ENCODE measurements around the gene SYPL1.

The SYPL1 gene

DNA sequence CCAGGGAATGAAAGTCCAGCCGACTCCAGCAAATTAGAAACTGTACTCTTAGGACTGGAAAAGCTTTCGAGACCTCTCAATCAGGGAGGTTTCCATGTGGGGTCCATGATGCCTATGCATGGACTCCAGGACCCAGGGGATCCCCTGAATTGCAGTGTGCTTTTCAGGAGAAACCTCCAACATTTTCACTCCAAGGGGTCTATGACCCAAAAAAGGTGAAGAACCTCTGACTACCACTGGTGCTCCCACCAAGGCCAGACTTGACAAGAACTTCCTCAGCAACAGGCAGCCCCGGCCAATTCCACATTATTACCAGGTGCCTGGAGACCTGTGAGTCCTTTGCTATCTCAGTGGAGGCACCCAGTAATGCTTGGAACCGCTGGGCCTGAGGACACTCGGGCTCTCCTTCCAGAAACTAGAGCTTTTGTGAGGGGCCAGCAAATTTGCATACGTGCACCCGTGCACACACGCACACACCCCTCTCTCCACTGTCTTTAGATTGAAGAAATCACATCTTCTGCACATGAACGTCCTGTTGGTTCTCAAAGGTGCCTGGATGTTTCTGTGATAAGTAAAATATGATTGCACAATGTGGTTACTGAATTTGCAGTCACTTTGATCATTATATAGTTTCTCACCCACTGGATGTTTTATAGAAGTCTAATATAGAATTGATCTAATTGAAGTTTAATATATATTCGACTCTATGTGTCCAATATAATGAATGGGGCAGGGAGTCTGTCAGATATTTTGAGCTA, 54.7 kb downstream of the SYPL1 start:
- no peak overlapping the region for H3K4me3 ChIP-seq (ENCODE audit: low read depth, low read length)
- no peak for DNase-seq (ENCODE audit: low read depth)

DNA sequence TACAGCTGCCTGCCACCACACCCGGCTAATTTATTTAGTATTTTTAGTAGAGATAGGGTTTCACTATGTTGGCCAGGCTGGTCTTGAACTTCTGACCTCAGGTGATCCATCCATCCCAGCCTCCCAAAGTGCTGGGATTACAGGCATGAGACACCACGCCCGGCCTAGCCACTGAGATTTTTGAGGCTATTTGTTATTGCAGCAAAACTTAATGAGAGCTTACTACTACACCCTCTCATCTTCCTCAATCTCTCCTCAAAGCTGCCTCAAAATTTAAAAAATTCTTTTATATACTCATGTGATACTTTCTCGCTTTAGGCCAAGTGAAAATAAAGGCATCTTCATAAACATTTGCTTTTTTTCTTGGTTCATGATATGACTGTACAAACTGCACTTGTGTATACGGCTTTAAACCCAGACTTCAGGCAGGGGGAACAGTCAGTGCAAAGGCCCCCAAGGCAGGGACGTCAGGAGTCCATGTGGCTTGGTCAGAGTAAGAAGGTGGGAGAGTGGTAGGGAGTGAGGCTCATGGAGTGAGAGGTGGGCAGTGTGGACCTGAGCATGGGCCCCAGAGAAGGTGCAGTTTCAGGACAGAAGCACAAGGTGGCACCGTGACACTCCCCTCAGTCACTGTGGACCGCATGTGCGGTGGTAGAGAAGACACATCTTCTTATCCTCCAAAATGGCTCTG, 55.5 kb downstream of the SYPL1 start:
- DNase-seq (ENCODE audit: low read depth), result no peak

DNA sequence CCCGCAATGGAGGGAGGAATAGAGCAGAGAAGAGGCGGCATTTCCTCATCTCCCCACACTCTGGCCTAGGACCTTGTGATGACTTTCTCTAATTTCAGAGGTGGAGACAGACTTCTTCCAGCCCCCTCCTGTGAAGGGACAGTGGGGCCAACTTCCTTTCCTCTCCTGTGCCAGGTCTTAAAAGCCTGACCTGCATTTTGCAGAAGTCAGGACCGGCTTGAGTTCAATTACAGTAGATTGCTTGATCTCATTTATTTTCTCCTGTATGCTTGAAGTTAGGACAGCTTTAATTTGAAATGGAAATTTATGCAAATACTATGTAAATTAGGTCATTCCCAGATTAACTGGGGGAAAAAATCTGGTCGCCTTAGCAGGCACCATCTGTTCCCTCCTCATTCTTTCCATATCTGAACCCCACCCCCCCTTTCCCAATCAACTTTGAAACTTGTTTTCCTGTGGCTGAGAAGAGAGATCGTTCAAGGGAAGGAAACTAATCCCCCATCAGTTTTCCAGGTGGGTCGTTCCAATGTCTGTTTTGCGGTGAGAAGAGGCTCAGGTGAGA, 57.1 kb downstream of the SYPL1 start:
- no peak overlapping the region for H3K4me3 ChIP-seq (ENCODE audit: low read depth, low read length)
- DNase-seq (ENCODE audit: low read depth), result no peak

More for the DNA sequence above, 55.5 kb downstream of the SYPL1 start:
- H3K4me3 ChIP-seq (ENCODE audit: low read depth, low read length), result no peak overlapping the region

DNA sequence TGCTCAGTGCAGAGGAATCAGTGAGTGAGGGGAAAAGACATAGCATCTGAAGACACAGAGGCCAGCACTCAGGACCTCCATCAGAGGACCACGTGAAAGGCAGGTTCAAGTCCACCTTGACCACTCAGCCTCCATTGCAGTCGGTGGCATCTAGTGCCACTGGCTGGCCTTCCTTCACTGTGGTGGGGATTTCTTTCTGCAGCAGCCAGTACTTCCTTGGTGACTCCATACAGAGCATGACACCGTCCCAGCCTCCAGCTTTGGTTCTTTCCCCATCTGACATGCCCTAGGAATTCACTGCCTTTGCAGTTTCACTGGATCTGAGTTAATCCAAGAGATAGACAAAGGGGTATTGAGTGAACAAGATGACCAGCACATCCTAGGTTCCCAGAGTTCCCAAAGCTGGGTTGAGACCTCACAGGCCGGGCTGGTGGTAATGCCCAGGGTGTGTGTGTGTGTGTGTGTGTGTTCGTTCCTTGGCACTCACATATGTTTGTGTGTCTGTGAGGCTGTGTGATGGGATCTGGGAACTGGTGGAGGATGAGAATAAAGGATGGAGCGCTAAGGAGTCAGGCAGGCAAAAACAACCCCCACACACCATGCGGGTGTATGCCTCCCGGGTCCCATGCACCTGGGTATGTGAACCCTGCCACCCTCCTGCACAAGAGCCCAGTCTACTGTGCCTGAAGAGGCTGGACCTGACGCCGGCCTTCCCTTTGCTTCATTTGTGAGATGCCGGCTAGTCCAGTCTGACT, 57.8 kb downstream of the SYPL1 start:
- no peak for DNase-seq (ENCODE audit: low read depth)
- no peak overlapping the region for H3K4me3 ChIP-seq (ENCODE audit: low read depth, low read length)

DNA sequence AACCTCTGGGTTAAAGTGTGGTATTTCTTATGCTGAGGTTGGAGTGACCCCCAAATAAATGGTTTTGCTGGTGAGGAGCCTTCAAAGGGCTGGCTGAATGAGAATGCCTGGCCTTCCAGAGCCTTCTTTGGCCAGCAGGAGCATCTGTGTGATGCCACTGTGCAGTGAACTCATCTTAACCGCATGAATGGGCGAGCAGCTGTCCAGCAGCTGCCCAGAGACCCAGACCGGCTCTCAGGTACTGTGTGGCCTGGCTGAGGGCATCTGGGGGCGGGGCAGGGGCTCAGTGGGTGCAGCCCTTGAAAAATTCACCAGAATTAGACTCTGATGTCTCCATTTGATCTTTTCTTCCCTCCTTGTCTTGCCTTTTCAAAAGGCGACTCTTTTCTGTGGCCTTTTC, 59.0 kb downstream of the SYPL1 start:
- no peak overlapping the region for H3K4me3 ChIP-seq (ENCODE audit: low read depth, low read length)
- no peak for DNase-seq (ENCODE audit: low read depth)

DNA sequence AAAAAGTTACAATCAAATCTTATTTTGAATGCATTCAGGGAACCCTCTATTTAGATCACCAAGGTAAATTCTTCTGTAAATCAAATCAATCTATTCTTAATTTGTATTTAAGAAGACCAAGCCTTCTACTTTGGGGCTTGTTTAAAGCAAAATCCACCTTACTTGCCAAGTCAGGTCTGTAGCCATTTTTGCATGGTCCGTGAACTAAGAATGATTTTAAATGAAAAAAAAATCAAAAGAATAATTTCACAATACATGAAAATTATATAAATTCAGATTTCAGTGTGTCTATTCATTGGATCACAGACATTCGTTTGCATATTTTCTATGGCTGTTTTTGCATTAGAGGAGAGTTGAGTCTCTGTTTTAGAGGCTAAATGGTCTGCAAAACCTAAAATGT, 59.4 kb downstream of the SYPL1 start:
- no peak for DNase-seq (ENCODE audit: low read depth)
- no peak overlapping the region for H3K4me3 ChIP-seq (ENCODE audit: low read depth, low read length)

DNA sequence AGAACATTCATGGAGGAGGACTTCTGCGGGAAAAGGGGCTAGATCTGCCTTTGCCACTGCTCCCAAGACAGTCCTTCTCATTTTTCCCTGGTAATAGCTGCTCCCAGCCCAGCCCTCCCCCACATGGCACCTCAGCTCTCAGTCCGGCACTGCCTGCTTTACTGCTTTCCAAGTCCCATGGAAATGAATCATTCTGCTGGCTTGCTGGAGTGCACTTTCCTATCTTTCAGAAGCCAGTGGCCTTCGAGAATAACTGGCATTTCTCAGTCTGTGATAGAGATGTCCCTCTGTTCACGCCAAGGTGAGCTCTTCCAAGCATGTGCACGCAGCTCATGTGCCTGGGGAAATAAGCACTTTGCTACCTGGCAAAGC, 61.4 kb downstream of the SYPL1 start:
- no peak for DNase-seq (ENCODE audit: low read depth)
- no peak overlapping the region for H3K4me3 ChIP-seq (ENCODE audit: low read depth, low read length)

DNA sequence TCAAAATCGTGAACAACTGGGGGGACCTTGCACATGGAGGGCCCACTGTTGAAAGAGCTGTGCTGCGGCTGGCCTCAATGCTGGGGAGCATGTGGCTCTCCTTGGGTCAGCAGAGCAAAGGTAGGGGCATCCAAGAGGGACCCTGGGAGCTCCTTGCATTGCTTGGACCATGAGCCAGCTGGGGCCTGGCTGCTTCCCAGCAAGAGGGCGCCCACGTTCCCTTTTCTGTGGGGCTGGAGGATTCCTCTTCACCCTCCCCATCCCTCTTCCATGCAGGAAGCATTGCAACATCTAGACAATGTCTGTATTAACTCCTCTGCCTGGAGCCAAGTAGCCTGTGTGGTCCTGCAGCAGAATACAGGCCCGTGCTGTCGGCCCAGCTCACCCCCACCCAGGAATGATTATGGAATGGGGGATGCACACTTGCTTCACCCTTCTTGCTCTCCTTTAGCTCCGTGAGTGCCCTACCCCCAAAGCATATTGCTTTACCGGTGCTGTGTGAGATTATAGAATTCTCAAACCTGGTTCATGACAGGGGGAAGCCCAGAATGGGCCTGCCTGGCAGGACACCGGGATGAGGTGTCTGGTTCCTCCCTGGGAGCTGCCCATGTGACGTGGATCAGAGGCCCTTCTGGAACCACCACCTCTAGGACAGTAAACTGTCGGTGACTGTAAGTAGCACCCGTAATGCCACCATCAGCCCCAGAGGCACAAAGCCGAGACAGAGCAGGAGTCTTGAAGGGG, 61.9 kb downstream of the SYPL1 start:
- peak; percentile 54 for DNase-seq (ENCODE audit: low read depth)
- H3K4me3 ChIP-seq (ENCODE audit: low read depth, low read length), result no peak overlapping the region

DNA sequence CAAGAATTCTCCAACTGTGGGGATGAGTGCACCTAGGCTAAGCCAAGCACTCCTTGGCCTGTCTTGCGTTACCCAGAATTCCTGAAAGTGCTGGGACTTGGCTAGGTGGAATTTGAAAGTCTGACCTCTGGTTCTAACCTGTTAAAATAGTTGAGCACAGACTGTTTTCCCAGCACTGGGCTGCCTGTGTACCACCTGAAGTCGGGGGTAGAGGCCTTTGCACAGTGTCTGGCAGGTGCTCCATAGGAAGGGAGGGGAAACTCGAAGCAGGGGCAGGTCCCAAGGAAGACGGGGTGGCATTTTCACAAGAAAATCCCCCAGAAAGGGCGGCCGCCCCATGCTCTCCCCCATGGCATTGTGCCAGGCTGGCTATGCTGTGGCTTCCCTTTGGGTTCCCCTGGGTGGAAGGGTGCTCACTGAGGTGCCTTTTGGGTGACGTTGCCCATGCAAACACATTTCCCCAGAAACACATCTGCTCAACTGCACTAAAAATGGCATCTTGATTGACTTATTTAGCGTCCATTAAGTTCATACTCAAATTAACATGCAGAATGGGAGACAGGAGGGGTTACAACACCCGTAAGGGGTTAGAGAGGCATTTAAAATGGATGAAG, 62.9 kb downstream of the SYPL1 start:
- DNase-seq (ENCODE audit: low read depth), result no peak
- H3K4me3 ChIP-seq (ENCODE audit: low read depth, low read length), result no peak overlapping the region

DNA sequence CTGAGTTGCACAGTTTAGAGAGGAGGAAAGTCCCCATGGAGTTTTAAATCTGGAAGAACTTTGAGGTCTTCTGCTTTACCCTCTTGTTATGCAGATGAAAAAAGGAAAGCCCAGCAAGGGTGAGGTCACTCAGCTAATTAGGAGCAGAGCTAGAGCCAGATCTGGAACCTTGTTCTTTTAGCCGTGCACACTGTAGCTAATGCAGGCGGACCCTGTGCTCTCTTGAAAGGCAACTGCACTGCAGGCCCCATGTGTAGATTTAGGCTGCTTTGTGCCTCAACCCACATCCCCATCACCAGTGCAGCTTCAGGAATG, 63.4 kb downstream of the SYPL1 start:
- H3K4me3 ChIP-seq (ENCODE audit: low read depth, low read length), result no peak overlapping the region
- no peak for DNase-seq (ENCODE audit: low read depth)

DNA sequence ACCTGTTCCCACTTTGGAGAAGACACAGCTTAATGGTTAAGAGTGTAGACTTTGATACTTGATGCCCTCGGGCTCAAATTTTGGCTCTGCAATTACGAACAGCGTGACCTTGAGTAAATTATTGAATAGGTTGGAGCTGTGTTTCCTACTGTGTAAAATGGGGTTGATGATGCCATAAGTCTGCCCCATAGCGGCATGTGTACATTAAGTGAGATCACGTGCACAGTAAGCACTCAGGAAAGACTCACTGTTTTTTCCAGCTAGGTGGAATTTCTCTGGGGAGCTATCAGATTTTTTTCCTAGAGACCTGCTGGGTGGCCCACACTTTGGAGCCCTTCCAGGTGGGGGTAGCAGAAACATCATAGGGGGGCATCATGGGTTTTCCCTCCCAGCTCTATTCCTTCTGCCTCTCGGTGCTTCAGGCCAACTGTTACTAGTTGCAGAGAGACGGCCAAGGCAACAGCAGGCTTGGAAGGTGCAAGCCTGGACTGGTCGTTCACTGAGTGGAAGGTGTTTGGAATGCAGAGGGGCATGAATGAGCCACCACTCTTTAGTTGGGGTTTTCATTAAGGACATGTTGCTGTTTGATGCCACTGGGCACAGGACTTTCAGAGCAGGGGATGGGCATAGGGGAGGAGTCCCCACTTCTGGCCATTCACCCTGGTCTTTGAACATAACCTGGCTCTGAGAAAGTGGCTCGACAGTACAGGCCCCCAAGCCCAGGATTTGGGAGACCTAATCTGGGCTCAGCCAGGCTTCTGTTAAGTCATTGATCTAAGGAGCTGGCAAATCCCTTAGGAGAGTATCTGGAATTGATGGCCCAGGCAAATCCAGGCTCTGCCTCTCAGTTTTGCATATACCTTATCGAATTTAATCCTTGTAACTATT, 64.0 kb downstream of the SYPL1 start:
- DNase-seq (ENCODE audit: low read depth), result no peak

DNA sequence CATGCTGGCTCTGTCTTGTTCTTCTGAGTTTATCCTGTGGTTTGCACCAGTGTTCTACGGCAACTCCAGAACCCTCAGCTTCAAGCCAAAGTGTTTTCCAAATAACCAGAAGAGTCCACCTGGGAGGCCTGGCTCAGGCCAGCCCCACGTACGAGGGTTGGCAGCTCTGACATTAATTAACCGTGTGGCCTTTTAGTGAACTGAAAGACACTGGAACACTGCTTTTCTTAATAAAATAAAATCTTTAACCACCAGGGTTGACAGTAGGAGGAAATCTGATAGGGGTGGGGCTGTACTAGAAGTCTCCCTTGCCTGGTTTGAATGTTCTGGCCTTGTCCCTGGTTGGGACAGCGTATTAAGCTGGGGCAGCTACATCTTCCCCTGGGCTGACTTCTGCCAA, 64.9 kb downstream of the SYPL1 start:
- DNase-seq (ENCODE audit: low read depth), result no peak

More for the DNA sequence above, 64.0 kb downstream of the SYPL1 start:
- no peak overlapping the region for H3K4me3 ChIP-seq (ENCODE audit: low read depth, low read length)

DNA sequence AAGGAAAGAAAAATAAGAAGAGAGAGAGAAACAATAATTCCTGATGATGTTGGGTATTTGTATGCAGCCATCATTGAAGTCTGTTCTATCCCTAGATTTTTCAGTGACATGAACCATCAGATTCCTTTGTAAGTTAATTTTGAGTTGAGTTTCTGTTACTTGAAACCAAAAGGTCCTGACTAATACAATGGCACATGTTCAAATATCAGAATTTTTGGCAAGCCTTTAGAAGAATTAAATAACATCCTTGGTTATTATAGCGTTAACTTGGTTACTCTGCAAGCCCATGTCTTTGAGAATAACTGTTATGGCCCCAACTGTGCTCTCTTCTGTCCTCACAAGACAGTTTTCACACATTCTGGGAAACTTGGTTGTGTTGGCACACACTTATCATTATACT, 66.5 kb downstream of the SYPL1 start:
- no peak for DNase-seq (ENCODE audit: low read depth)
- H3K4me3 ChIP-seq (ENCODE audit: low read depth, low read length), result no peak overlapping the region

More for the DNA sequence above, 64.9 kb downstream of the SYPL1 start:
- no peak overlapping the region for H3K4me3 ChIP-seq (ENCODE audit: low read depth, low read length)

DNA sequence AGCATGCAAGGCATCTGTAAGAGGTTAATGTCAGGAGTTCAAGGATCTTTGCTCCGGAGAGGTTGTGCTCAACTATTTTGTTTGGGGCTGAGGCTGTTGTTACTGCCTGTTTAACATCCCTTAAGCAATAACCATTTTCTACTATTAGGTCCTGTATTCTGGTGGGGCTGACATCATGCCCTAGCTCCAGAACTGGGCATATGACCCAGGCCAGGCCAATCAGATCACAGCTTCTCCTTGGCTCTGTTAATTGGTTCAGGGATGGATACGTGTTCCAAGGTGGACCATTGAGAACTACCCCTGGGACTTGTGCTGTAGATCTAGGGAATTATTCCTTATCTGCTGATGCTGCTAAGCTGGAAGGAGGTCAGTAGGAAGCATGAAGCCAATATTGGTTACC, 67.0 kb downstream of the SYPL1 start:
- no peak overlapping the region for H3K4me3 ChIP-seq (ENCODE audit: low read depth, low read length)
- DNase-seq (ENCODE audit: low read depth), result no peak

DNA sequence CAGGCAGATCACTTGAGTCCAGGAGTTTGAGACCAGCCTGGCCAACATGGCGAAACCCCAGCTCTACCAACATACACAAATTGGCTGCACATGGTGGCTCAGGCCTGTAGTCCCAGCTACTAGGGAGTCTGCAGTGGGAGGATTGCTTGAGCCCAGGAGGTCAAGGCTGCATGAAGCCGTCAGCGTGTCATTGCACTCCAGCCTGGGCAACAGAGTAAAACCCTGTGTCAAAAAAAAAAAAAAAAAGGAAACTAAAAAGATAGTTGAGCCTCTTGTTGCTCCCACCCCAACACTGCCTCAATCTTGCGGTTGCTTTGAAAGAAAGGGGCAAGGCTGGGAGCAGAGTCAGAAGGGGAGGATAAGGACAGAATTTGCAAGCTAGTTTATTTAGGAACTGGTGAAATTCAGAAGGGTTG, 69.9 kb downstream of the SYPL1 start:
- DNase-seq (ENCODE audit: low read depth), result no peak
- H3K4me3 ChIP-seq (ENCODE audit: low read depth, low read length), result no peak overlapping the region

DNA sequence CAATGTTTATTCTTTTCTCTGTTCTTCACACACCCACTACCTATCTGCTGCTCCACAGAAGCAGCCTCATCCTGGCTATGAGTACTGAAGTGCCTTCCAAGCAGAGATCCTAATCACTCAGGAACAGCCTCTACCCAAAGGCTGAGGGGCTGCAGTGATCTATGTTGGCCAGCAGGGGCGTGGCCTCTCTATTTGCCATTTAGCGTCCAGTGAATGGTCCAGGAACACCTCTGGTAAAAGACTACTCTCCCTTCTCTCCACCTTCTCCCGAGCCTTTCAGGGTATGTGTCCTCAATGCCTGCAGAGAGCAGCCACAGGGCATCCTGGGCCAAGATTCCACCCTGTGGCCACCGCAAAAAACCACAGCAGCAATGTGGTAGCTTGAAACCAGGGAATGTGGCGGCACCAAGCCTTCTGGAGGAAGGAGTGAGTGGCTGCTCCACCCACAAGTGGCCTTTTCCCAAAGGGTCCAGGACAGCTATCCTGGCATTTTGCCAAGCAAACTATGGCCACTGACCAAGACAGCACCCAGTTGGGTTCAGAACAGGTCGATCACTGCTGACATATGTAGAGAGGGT, 70.9 kb downstream of the SYPL1 start:
- H3K4me3 ChIP-seq (ENCODE audit: low read depth, low read length), result no peak overlapping the region
- no peak for DNase-seq (ENCODE audit: low read depth)

Data from skeletal muscle cell (primary cell).